ENCODE results near the gene PEPD. TPM values are rescaled to one million over a fixed set of nuclear protein-coding genes. Genes with fewer than 3 reads are reported as not detected.

PEPD gene
- total and polyA plus RNA-seq, 2 donors (not counting 3 experiments of a cell fraction or from before 2014, with no cell fraction given) = 73.7 to 126 TPM

DNA sequence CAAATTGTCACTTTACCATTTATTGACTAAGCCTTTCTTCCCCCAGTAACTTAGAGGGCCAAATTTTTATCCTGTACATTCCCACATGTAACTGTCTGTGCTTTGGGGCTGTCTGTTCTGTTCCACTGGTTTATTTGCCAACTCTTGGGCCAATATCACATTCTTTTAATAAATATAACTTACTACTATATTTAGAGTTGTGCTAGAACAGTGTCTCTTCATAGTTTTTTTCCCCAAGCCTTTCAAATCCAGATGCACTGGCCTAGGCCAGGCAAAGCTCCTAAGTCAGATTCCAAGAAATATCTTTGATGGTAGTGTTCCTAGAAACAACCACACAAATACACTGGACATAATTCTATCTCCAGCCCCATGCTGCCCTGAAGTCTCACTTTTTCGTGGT, 164.0 kb downstream of the PEPD start:
- no TSS peak for BruUV-seq (replicated peaks)
- no peaks in the 10 kb centered on the region for H3K36me3 ChIP-seq (ENCODE audit: control insufficient read depth in 2 of 2, extremely low read depth in 1 of 2, insufficient read depth in 2 of 2, low read length in 2 of 2)
- H4K20me1 ChIP-seq (replicated peaks; ENCODE audit: control insufficient read depth, extremely low read depth, insufficient read depth, low read length) = no peaks in the 10 kb centered on the region
- H3K9me3 ChIP-seq (replicated peaks; ENCODE audit: control insufficient read depth, insufficient read depth, low read length) = no peaks in the 10 kb centered on the region
- no peak overlapping the region for H2AFZ ChIP-seq (ENCODE audit: low read depth, low read length)
- no peaks in the 10 kb centered on the region for H3K9me1 ChIP-seq (replicated peaks; ENCODE audit: control insufficient read depth, extremely low read depth, insufficient read depth, low read length)
- POLR2A ChIA-PET = no interaction called here
- DNase-seq (ENCODE audit: low read depth, low spot score) (no peak), FAIRE-seq (no peak)
- intact Hi-C loops (cut with micrococcal nuclease) = no loop called here
- dilution Hi-C loops (cut with MboI; ENCODE audit: extremely low pct_ligation_motif_present, low sequenced_read_pairs) = no loop called here
- H3K4me2 ChIP-seq (ENCODE audit: insufficient read depth, low read length) = no peak overlapping the region
- no peak overlapping the region for H3K4me3 ChIP-seq (replicated peaks in 1 of 3; ENCODE audit: insufficient read depth in 1 of 3, low read depth in 1 of 3, low read length in 3 of 3)
- H3K9ac ChIP-seq (replicated peaks; ENCODE audit: extremely low read depth, insufficient read depth, low read length) = no peak overlapping the region
- H3K27ac ChIP-seq (ENCODE audit: insufficient read depth, low read depth, low read length) = no peak overlapping the region
- H3K79me2 ChIP-seq (ENCODE audit: control insufficient read depth, insufficient read depth, low read length) = no peaks in the 10 kb centered on the region
- no peak for TF ChIP-seq MYC (IDR thresholded peaks at IDR 0.05; ENCODE audit: low read depth, low read length)
- TF ChIP-seq EZH2 (IDR thresholded peaks at IDR 0.05; ENCODE audit: borderline replicate concordance, low read depth, low read length, severe bottlenecking) = no peak
- TF ChIP-seq JUN (IDR thresholded peaks at IDR 0.05; ENCODE audit: borderline replicate concordance, insufficient read depth, insufficient read length, low read depth) = no peak
- TF ChIP-seq FOS (IDR thresholded peaks at IDR 0.05; ENCODE audit: borderline replicate concordance, insufficient read depth, low read length) = no peak
- TF ChIP-seq, protein P1, sequence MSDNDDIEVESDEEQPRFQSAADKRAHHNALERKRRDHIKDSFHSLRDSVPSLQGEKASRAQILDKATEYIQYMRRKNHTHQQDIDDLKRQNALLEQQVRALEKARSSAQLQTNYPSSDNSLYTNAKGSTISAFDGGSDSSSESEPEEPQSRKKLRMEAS (IDR thresholded peaks at IDR 0.05; ENCODE audit: insufficient read depth, insufficient read length) = no peak
- TF ChIP-seq POLR2AphosphoS5 (IDR thresholded peaks at IDR 0.05; ENCODE audit: insufficient read depth, low read depth, low read length) = no peak
- no peak for TF ChIP-seq GATA2 (IDR thresholded peaks at IDR 0.05; ENCODE audit: insufficient read depth, insufficient read length, low read depth, low read length)
- TF ChIP-seq, protein P2, sequence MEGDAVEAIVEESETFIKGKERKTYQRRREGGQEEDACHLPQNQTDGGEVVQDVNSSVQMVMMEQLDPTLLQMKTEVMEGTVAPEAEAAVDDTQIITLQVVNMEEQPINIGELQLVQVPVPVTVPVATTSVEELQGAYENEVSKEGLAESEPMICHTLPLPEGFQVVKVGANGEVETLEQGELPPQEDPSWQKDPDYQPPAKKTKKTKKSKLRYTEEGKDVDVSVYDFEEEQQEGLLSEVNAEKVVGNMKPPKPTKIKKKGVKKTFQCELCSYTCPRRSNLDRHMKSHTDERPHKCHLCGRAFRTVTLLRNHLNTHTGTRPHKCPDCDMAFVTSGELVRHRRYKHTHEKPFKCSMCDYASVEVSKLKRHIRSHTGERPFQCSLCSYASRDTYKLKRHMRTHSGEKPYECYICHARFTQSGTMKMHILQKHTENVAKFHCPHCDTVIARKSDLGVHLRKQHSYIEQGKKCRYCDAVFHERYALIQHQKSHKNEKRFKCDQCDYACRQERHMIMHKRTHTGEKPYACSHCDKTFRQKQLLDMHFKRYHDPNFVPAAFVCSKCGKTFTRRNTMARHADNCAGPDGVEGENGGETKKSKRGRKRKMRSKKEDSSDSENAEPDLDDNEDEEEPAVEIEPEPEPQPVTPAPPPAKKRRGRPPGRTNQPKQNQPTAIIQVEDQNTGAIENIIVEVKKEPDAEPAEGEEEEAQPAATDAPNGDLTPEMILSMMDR (IDR thresholded peaks at IDR 0.05; ENCODE audit: extremely low read depth in 1 of 2, insufficient read depth in 1 of 2, low read depth in 1 of 2, low read length in 2 of 2) = no peak
- TF ChIP-seq POLR2A (IDR thresholded peaks at IDR 0.05; ENCODE audit: low read depth, low read length) = no peak
- H3K4me1 ChIP-seq (ENCODE audit: control insufficient read depth, extremely low read depth, insufficient read depth, low read length) = no peaks in the 10 kb centered on the region
- H3K27me3 ChIP-seq (ENCODE audit: control insufficient read depth in 2 of 2, insufficient read depth in 2 of 2, low read length in 2 of 2) = no peaks in the 10 kb centered on the region
- CTCF ChIA-PET = interaction anchor here (1.1 kb wide), 1 partner anchor 16 kb away, joined by 3 read pairs; no protein-coding TSS in a partner anchor
